Breast epithelium (tissue), 4 donors: ENCODE measurements around the gene HTN1. TPM values are rescaled to one million over a fixed set of nuclear protein-coding genes. Genes with fewer than 3 reads are reported as not detected.
"Not testable (repeated sequence)": the region's sequence is repeated elsewhere in the genome, so short reads cannot be mapped to it uniquely, and the experiment has no call there.

ENCODE experiments used
- DNase-seq, 2 donors: peaks; one replicate each; pipeline ENCODE4 v3.0.0-alpha.2; 2019; ENCODE audit warnings: low spot score in 2 of 2
- H3K27ac ChIP-seq, 2 donors: fragments of 200-600 bp; sonication (generic) in 1 of 2; one replicate each; pipeline ENCODE4 v1.5.1; 2016 to 2019; ENCODE audit warnings: mild to moderate bottlenecking in 1 of 2
- H3K27me3 ChIP-seq, 2 donors: fragments of 200-600 bp; sonication (generic) in 1 of 2; one replicate each; pipeline versions ENCODE4 v1.5.1 to v1.6.0; 2017 to 2019; ENCODE audit warnings: control low read depth in 1 of 2, mild to moderate bottlenecking in 1 of 2
- H3K36me3 ChIP-seq: fragments of 200-600 bp; one replicate; pipeline ENCODE4 v1.5.1; 2019
- H3K4me1 ChIP-seq, 2 donors: fragments of 200-600 bp; sonication (generic); one replicate each; pipeline ENCODE4 v1.5.1; 2016 to 2019; ENCODE audit warnings: control low read depth in 1 of 2
- H3K4me3 ChIP-seq, 3 donors: fragments of 200-600 bp; sonication (generic); 1 replicate in 2 of 3; 2 replicates in 1 of 3; pipeline ENCODE4 v1.5.1; 2016 to 2019; ENCODE audit warnings: mild to moderate bottlenecking in 3 of 3, moderate library complexity in 2 of 3
- H3K9me3 ChIP-seq, 2 donors: fragments of 200-600 bp; sonication (generic) in 1 of 2; one replicate each; pipeline ENCODE4 v1.5.1; 2016 to 2019; ENCODE audit warnings: control low read depth in 1 of 2
- POLR2A ChIP-seq: fragments of 450-650 bp; IDR thresholded peaks from one replicate; pipeline ENCODE4 v1.6.1; 2016; ENCODE audit warnings: antibody characterized with exemption, mild to moderate bottlenecking, moderate library complexity
- POLR2AphosphoS5 ChIP-seq, 3 donors: sonication (generic); formaldehyde crosslinking; IDR thresholded peaks; one replicate each; pipeline ENCODE4 v1.6.1; 2017; ENCODE audit warnings: antibody characterized with exemption in 3 of 3
- intact Hi-C: fragments of 100-400 bp; cut with DNase I; formaldehyde crosslinking; loops from one replicate; pipeline ENCODE4 v1.15.1; 2023; ENCODE audit warnings: low total_unique reads
- total RNA-seq, 3 donors: library from RNA; depleted of rRNA; stranded (reverse); fragments of >200 nt; gene quantifications; one replicate each; pipeline ENCODE4 v1.1.0, GENCODE V29; 2016
- TF ChIP-seq, protein P1 (sequence below), 3 donors: fragments of 450-650 bp; IDR thresholded peaks; one replicate each; pipeline ENCODE4 v1.5.1; 2016 to 2017; ENCODE audit warnings: antibody characterized with exemption in 3 of 3, mild to moderate bottlenecking in 3 of 3, moderate library complexity in 3 of 3

The HTN1 gene
- not detected for total RNA-seq

DNA sequence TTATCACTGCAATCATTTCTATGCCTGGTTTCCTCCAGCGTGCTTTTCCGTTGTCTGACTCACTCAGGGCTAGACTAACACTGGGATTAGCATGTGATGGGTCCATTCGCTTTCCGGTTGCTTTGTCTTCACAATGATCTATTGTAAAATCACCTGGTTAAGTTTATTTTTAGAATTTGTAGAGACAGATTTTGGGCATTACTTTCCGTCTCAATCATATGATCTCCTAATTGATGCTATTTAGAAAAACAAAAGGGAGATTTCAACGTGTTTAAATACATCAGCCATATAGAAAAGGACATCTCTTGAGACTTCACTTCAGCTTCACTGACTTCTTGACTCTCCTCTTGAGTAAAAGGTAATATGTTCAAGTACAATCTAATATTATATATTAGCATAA is at the start of gene HTN1:
Gene HTN1, plus strand, starts transcription at position 301 of the 400 bp plus-strand sequence. CDS start 2,639 bp downstream, outside the sequence.
- H3K27ac ChIP-seq, H3K4me3 ChIP-seq, H3K4me1 ChIP-seq, H3K36me3 ChIP-seq, H3K27me3 ChIP-seq, H3K9me3 ChIP-seq, DNase-seq, intact Hi-C loops: not testable (repeated sequence)

DNA sequence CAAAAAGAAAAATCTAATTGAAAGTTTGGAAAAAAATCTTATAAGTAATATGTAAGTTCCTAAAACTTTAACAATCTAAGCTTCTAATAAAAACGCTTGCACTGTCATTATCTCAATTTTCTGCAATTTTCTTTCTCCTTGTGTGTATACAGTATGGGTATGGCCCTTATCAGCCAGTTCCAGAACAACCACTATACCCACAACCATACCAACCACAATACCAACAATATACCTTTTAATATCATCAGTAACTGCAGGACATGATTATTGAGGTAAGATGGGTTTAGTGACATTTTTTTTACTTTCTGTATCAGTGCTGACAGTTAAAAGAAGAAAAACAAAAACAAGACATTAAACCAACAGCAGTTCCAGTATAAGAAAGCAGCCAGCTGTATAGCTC is 49.5 kb upstream of the HTN1 start:
- Histone ChIP-seq H3K9me3 (no peaks in the 10 kb centered on the region), H3K27ac (no peak overlapping the region), H3K4me3 (no peak overlapping the region), H3K27me3 (no peaks in the 10 kb centered on the region), H3K36me3 (no peaks in the 10 kb centered on the region), H3K4me1 (no peaks in the 10 kb centered on the region)
- TF ChIP-seq POLR2AphosphoS5 (IDR thresholded peaks at IDR 0.05): no peak
- TF ChIP-seq, protein P1, sequence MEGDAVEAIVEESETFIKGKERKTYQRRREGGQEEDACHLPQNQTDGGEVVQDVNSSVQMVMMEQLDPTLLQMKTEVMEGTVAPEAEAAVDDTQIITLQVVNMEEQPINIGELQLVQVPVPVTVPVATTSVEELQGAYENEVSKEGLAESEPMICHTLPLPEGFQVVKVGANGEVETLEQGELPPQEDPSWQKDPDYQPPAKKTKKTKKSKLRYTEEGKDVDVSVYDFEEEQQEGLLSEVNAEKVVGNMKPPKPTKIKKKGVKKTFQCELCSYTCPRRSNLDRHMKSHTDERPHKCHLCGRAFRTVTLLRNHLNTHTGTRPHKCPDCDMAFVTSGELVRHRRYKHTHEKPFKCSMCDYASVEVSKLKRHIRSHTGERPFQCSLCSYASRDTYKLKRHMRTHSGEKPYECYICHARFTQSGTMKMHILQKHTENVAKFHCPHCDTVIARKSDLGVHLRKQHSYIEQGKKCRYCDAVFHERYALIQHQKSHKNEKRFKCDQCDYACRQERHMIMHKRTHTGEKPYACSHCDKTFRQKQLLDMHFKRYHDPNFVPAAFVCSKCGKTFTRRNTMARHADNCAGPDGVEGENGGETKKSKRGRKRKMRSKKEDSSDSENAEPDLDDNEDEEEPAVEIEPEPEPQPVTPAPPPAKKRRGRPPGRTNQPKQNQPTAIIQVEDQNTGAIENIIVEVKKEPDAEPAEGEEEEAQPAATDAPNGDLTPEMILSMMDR (IDR thresholded peaks at IDR 0.05): no peak
- TF ChIP-seq POLR2A: no peak
- DNase-seq: no peak
- intact Hi-C loops: no loop called here

DNA sequence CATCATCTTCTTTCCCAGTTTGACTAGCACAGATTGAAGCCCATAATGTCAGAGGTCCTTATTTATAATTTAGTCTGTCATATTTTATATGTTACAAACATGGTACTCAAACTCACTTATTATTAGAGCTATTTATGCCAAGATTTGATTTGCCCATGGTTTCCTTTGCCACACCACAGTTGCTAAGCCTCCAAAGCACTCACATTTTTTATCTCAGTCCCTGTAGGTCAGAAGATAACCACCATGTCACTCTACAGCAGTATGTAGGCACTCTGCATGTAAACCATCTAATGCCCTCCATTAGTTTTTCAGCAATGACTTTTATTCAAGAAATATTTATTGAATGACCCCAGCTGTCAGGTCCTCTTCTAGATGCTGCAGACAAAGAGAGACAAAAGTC is 47.7 kb upstream of the HTN1 start:
- no peaks in the 10 kb centered on the region for H3K36me3 ChIP-seq
- no peak overlapping the region for H3K4me3 ChIP-seq
- H3K27ac ChIP-seq: no peak overlapping the region
- no peaks in the 10 kb centered on the region for H3K9me3 ChIP-seq
- DNase-seq: no peak
- TF ChIP-seq, protein P1 (IDR thresholded peaks at IDR 0.05): no peak
- TF ChIP-seq POLR2A (no peak), POLR2AphosphoS5 (IDR thresholded peaks at IDR 0.05) (no peak)
- H3K4me1 ChIP-seq: no peaks in the 10 kb centered on the region
- H3K27me3 ChIP-seq: no peaks in the 10 kb centered on the region
- intact Hi-C loops: no loop called here

DNA sequence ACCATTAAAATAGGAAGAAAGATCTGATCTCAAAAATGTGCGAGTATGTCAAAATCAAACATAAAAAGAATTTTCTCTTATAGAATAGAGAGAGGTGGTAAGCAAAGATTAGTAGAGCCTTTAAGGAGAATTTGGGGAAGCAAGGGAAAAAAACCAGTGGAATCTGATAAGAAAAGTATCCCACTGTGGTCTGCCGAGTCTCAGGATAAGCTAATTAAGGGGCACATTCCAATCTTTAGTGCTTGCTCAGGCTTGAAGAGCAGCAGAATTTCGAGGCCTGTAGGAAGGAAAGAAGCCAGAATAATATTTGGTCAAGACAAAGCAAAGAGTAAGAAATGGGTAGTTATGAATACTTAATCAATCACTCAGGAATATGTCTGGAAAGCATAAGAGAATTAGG is 41.5 kb upstream of the HTN1 start:
- TF ChIP-seq POLR2AphosphoS5 (IDR thresholded peaks at IDR 0.05): no peak
- TF ChIP-seq, protein P1 (IDR thresholded peaks at IDR 0.05): no peak
- TF ChIP-seq POLR2A: no peak
- intact Hi-C loops: no loop called here

DNA sequence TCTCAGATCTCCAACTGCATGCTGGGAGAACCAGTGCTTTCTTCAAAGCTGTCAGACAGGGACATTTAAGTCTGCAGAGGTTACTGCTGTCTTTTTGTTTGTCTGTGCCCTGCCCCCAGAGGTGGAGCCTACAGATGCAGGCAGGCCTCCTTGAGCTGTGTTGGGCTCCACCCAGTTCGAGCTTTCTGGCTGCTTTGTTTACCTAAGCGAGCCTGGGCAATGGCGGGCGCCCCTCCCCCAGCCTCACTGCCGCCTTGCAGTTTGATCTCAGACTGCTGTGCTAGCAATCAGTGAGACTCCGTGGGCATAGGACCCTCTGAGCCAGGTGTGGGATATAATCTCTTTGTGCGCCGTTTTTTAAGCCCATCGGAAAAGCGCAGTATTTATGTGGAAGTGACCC is 31.2 kb upstream of the HTN1 start:
- not testable (repeated sequence) for H3K27ac ChIP-seq

More for the DNA sequence above, 41.5 kb upstream of the HTN1 start:
- no peak for DNase-seq
- no peak overlapping the region for H3K27ac ChIP-seq
- H3K27me3 ChIP-seq: no peaks in the 10 kb centered on the region
- H3K9me3 ChIP-seq: peaks cover 0 to under 1% of the 10 kb centered on the region in 2 donors
- no peaks in the 10 kb centered on the region for H3K4me1 ChIP-seq
- no peak overlapping the region for H3K4me3 ChIP-seq
- no peaks in the 10 kb centered on the region for H3K36me3 ChIP-seq

DNA sequence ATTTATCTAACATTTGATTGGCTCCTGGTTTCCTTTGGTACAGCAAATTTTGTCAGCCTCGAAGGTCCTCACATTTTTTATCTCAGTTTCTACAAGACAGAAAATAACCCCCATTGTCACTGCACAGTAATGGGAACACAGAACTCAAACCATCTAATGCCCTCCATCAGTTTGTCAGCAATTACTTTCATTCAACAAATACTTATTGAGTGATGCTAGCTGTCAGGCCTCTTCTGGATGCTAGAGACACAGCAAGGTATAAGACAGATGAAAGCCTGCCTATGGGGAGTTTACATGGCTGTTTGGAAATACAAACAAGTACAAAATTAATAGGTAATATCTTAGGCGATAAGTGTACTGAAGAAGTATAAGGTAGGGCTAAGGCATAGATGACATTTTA is 27.0 kb upstream of the HTN1 start:
- intact Hi-C loops: no loop called here
- no peaks in the 10 kb centered on the region for H3K9me3 ChIP-seq
- H3K4me1 ChIP-seq: no peaks in the 10 kb centered on the region
- no peak overlapping the region for H3K4me3 ChIP-seq
- H3K36me3 ChIP-seq: no peaks in the 10 kb centered on the region
- H3K27me3 ChIP-seq: no peaks in the 10 kb centered on the region
- H3K27ac ChIP-seq: no peak overlapping the region
- DNase-seq: no peak
- TF ChIP-seq POLR2AphosphoS5 (IDR thresholded peaks at IDR 0.05): no peak
- TF ChIP-seq POLR2A: no peak
- TF ChIP-seq, protein P1 (IDR thresholded peaks at IDR 0.05): no peak

More for the DNA sequence above, 31.2 kb upstream of the HTN1 start:
- intact Hi-C loops, H3K4me1 ChIP-seq, H3K9me3 ChIP-seq, DNase-seq, H3K4me3 ChIP-seq, H3K27me3 ChIP-seq, H3K36me3 ChIP-seq: not testable (repeated sequence)
